T-helper 1 cell treated with Interleukin-12 subunit alpha and Interleukin-12 subunit beta and Interleukin-4 antibody, amounts not matched to agents 30 ng/mL and 1 ng/mL, for 36 hours (primary cell): ENCODE data around the gene TNFSF18. TPM values are rescaled to one million over a fixed set of nuclear protein-coding genes. Genes with fewer than 3 reads are reported as not detected.

ENCODE experiments used
- total RNA-seq: library from RNA; stranded (reverse); gene quantifications from 2 replicates; pipeline ENCODE4 v1.2.3, GENCODE V29; 2022

TNFSF18 gene
- total RNA-seq, 1 donor from 2014 or later, result not detected

Other genes with a start within 250 kb of the TNFSF18 start
- gene TNFSF4, start 156.4 kb upstream of the TNFSF18 start, total RNA-seq, result 2.5 TPM in 2 replicates